Measurements from ENCODE around the gene MYO18B.

The MYO18B gene

GRCh38 chr22:25744694-25745093 is 2.7 kb downstream of the MYO18B start:
- no peaks in the 10 kb centered on the region for H3K9me3 ChIP-seq (ENCODE audit: control insufficient read depth, insufficient read depth, low read length)
- H3K36me3 ChIP-seq (ENCODE audit: control insufficient read depth, insufficient read depth, low read length): no peaks in the 10 kb centered on the region
- H3K4me1 ChIP-seq (ENCODE audit: control insufficient read depth, insufficient read depth, low read length): no peaks in the 10 kb centered on the region
- no peaks in the 10 kb centered on the region for H3K27me3 ChIP-seq (ENCODE audit: control insufficient read depth, insufficient read depth, low read length)
- no peak overlapping the region for H3K4me3 ChIP-seq (ENCODE audit: low read depth, low read length)
- no peak overlapping the region for H3K9ac ChIP-seq (ENCODE audit: low read depth, low read length)

- no peak overlapping the region for H3K9ac ChIP-seq (ENCODE audit: low read depth, low read length)
- H3K4me3 ChIP-seq (ENCODE audit: low read depth, low read length): no peak overlapping the region
- no peaks in the 10 kb centered on the region for H3K4me1 ChIP-seq (ENCODE audit: control insufficient read depth, insufficient read depth, low read length)
- no peaks in the 10 kb centered on the region for H3K36me3 ChIP-seq (ENCODE audit: control insufficient read depth, insufficient read depth, low read length)
- H3K27me3 ChIP-seq (ENCODE audit: control insufficient read depth, insufficient read depth, low read length): no peaks in the 10 kb centered on the region
- H3K9me3 ChIP-seq (ENCODE audit: control insufficient read depth, insufficient read depth, low read length): no peaks in the 10 kb centered on the region
Measured at GRCh38 chr22:25745341-25746011, 3.5 kb downstream of the MYO18B start.

GRCh38 chr22:25746012-25746373 is 4.0 kb downstream of the MYO18B start:
- no peaks in the 10 kb centered on the region for H3K9me3 ChIP-seq (ENCODE audit: control insufficient read depth, insufficient read depth, low read length)
- no peaks in the 10 kb centered on the region for H3K4me1 ChIP-seq (ENCODE audit: control insufficient read depth, insufficient read depth, low read length)
- no peak overlapping the region for H3K9ac ChIP-seq (ENCODE audit: low read depth, low read length)
- H3K4me3 ChIP-seq (ENCODE audit: low read depth, low read length): no peak overlapping the region
- H3K36me3 ChIP-seq (ENCODE audit: control insufficient read depth, insufficient read depth, low read length): no peaks in the 10 kb centered on the region
- no peaks in the 10 kb centered on the region for H3K27me3 ChIP-seq (ENCODE audit: control insufficient read depth, insufficient read depth, low read length)

DNA sequence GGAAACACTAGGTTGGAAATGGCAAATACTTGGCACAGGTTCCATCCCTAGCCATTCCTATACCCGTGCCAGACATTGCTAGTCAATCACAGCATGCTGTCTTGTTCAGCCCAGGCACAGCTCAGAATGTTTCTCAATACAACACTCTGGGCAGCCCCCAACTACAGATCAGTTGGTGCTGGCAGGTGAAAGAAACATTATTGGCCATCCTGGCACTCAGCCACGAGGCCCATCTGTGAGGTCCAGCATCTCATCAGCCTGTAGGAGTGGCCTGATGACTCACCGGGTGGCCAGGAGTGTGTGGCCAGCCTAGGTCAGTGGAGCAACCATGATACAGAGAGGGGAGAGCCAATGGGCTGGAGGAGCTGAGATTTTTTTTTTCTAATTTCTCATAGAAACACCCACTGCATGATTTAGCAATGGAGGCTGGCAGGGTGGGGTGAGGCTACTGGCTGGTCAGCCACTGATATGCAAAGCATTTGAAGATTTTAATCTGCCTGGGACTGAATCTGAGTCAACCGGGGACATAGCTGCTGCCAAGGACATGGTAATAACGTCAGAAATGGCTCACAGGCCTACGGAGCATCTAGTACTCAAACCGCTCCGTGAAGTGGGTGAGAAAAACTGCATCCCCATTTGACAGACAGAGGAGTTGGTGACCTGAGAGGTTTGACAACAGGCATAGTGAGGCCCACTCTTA is 5.4 kb downstream of the MYO18B start:
- Histone ChIP-seq H3K9me3 (ENCODE audit: control insufficient read depth, insufficient read depth, low read length) (no peaks in the 10 kb centered on the region), H3K9ac (ENCODE audit: low read depth, low read length) (no peak overlapping the region), H3K27me3 (ENCODE audit: control insufficient read depth, insufficient read depth, low read length) (no peaks in the 10 kb centered on the region), H3K4me1 (ENCODE audit: control insufficient read depth, insufficient read depth, low read length) (no peaks in the 10 kb centered on the region), H3K36me3 (ENCODE audit: control insufficient read depth, insufficient read depth, low read length) (no peaks in the 10 kb centered on the region), H3K4me3 (ENCODE audit: low read depth, low read length) (no peak overlapping the region)

GRCh38 chr22:25748140-25748539 is 6.2 kb downstream of the MYO18B start:
- H3K9ac ChIP-seq (ENCODE audit: low read depth, low read length): no peak overlapping the region
- H3K9me3 ChIP-seq (ENCODE audit: control insufficient read depth, insufficient read depth, low read length): no peaks in the 10 kb centered on the region

GRCh38 chr22:25748704-25749103 is 6.7 kb downstream of the MYO18B start:
- no peaks in the 10 kb centered on the region for H3K27me3 ChIP-seq (ENCODE audit: control insufficient read depth, insufficient read depth, low read length)
- no peak overlapping the region for H3K4me3 ChIP-seq (ENCODE audit: low read depth, low read length)
- no peak overlapping the region for H3K9ac ChIP-seq (ENCODE audit: low read depth, low read length)
- H3K4me1 ChIP-seq (ENCODE audit: control insufficient read depth, insufficient read depth, low read length): no peaks in the 10 kb centered on the region
- H3K9me3 ChIP-seq (ENCODE audit: control insufficient read depth, insufficient read depth, low read length): no peaks in the 10 kb centered on the region
- no peaks in the 10 kb centered on the region for H3K36me3 ChIP-seq (ENCODE audit: control insufficient read depth, insufficient read depth, low read length)

More at GRCh38 chr22:25748140-25748539, 6.2 kb downstream of the MYO18B start:
- Histone ChIP-seq H3K27me3 (ENCODE audit: control insufficient read depth, insufficient read depth, low read length) (no peaks in the 10 kb centered on the region), H3K36me3 (ENCODE audit: control insufficient read depth, insufficient read depth, low read length) (no peaks in the 10 kb centered on the region), H3K4me1 (ENCODE audit: control insufficient read depth, insufficient read depth, low read length) (no peaks in the 10 kb centered on the region), H3K4me3 (ENCODE audit: low read depth, low read length) (no peak overlapping the region)

GRCh38 chr22:25749420-25750169 is 7.6 kb downstream of the MYO18B start:
- no peak overlapping the region for H3K9ac ChIP-seq (ENCODE audit: low read depth, low read length)
- no peaks in the 10 kb centered on the region for H3K36me3 ChIP-seq (ENCODE audit: control insufficient read depth, insufficient read depth, low read length)
- no peaks in the 10 kb centered on the region for H3K27me3 ChIP-seq (ENCODE audit: control insufficient read depth, insufficient read depth, low read length)
- H3K4me1 ChIP-seq (ENCODE audit: control insufficient read depth, insufficient read depth, low read length): no peaks in the 10 kb centered on the region
- H3K4me3 ChIP-seq (ENCODE audit: low read depth, low read length): no peak overlapping the region
- no peaks in the 10 kb centered on the region for H3K9me3 ChIP-seq (ENCODE audit: control insufficient read depth, insufficient read depth, low read length)

- H3K4me1 ChIP-seq (ENCODE audit: control insufficient read depth, insufficient read depth, low read length): no peaks in the 10 kb centered on the region
- no peak overlapping the region for H3K4me3 ChIP-seq (ENCODE audit: low read depth, low read length)
- no peak overlapping the region for H3K9ac ChIP-seq (ENCODE audit: low read depth, low read length)
- H3K36me3 ChIP-seq (ENCODE audit: control insufficient read depth, insufficient read depth, low read length): no peaks in the 10 kb centered on the region
- no peaks in the 10 kb centered on the region for H3K9me3 ChIP-seq (ENCODE audit: control insufficient read depth, insufficient read depth, low read length)
- no peaks in the 10 kb centered on the region for H3K27me3 ChIP-seq (ENCODE audit: control insufficient read depth, insufficient read depth, low read length)
Measured at GRCh38 chr22:25750569-25751173, 8.7 kb downstream of the MYO18B start.

GRCh38 chr22:25751174-25751581 is 9.2 kb downstream of the MYO18B start:
- Histone ChIP-seq H3K36me3 (ENCODE audit: control insufficient read depth, insufficient read depth, low read length) (no peaks in the 10 kb centered on the region), H3K4me3 (ENCODE audit: low read depth, low read length) (no peak overlapping the region), H3K27me3 (ENCODE audit: control insufficient read depth, insufficient read depth, low read length) (no peaks in the 10 kb centered on the region), H3K4me1 (ENCODE audit: control insufficient read depth, insufficient read depth, low read length) (no peaks in the 10 kb centered on the region), H3K9me3 (ENCODE audit: control insufficient read depth, insufficient read depth, low read length) (no peaks in the 10 kb centered on the region), H3K9ac (ENCODE audit: low read depth, low read length) (no peak overlapping the region)

- H3K9ac ChIP-seq (ENCODE audit: low read depth, low read length): no peak overlapping the region
- no peak overlapping the region for H3K4me3 ChIP-seq (ENCODE audit: low read depth, low read length)
- H3K4me1 ChIP-seq (ENCODE audit: control insufficient read depth, insufficient read depth, low read length): no peaks in the 10 kb centered on the region
- no peaks in the 10 kb centered on the region for H3K9me3 ChIP-seq (ENCODE audit: control insufficient read depth, insufficient read depth, low read length)
- no peaks in the 10 kb centered on the region for H3K27me3 ChIP-seq (ENCODE audit: control insufficient read depth, insufficient read depth, low read length)
- H3K36me3 ChIP-seq (ENCODE audit: control insufficient read depth, insufficient read depth, low read length): no peaks in the 10 kb centered on the region
Measured at GRCh38 chr22:25752615-25753214, 10.7 kb downstream of the MYO18B start.

DNA sequence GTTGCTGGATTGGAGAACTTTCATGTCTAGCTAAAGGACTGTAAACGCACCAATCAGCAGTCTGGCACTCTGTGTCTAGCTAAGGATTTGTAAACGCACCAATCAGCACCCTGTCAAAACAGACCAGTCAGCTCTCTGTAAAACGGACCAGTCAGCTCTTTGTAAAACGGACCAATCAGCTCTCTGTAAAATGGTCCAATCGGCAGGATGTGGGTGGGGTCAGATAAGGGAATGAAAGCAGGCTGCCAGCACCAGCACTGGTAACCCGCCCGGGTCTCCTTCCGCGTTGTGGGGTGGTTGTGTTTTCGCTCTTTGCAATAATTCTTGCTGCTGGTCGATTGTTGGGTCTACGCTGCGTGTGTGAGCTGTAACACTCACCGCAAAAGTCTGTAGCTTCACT is 11.3 kb downstream of the MYO18B start:
- Histone ChIP-seq H3K9me3 (ENCODE audit: control insufficient read depth, insufficient read depth, low read length) (no peaks in the 10 kb centered on the region), H3K36me3 (ENCODE audit: control insufficient read depth, insufficient read depth, low read length) (no peaks in the 10 kb centered on the region), H3K27me3 (ENCODE audit: control insufficient read depth, insufficient read depth, low read length) (no peaks in the 10 kb centered on the region), H3K4me3 (ENCODE audit: low read depth, low read length) (no peak overlapping the region), H3K4me1 (ENCODE audit: control insufficient read depth, insufficient read depth, low read length) (no peaks in the 10 kb centered on the region), H3K9ac (ENCODE audit: low read depth, low read length) (no peak overlapping the region)

Data from iPS-15b (cell line).